Epithelial cell of esophagus (primary cell): Measurements from ENCODE around the gene STK38L.

Source experiments
- DNase-seq: peaks from one replicate; pipeline ENCODE4 v3.0.0; 2010; ENCODE audit warnings: low read depth
- H3K4me3 ChIP-seq: 2 replicates; pipeline ENCODE4 v1.5.1; 2011; ENCODE audit warnings: mild to moderate bottlenecking, low read length, control low read depth
- CTCF ChIP-seq: IDR thresholded peaks from 2 replicates; pipeline ENCODE4 v1.5.1; 2011; ENCODE audit warnings: low read depth, mild to moderate bottlenecking, low read length, control low read depth, inconsistent platforms; ENCODE audit not compliant: insufficient read depth; ENCODE audit errors: missing control alignments

STK38L gene

GRCh38 chr12:27276275-27276674, 32.2 kb downstream of the STK38L start:
- no peak for TF ChIP-seq CTCF
- no peak for DNase-seq
- no peak overlapping the region for H3K4me3 ChIP-seq

- H3K4me3 ChIP-seq: no peak overlapping the region
- DNase-seq: no peak
- no peak for TF ChIP-seq CTCF
Observed at GRCh38 chr12:27277846-27278260, 33.8 kb downstream of the STK38L start.

- DNase-seq: no peak
- no peak overlapping the region for H3K4me3 ChIP-seq
- no peak for TF ChIP-seq CTCF
Observed at GRCh38 chr12:27279826-27280225, 35.7 kb downstream of the STK38L start.

GRCh38 chr12:27280412-27280811, 36.3 kb downstream of the STK38L start:
- no peak for DNase-seq
- TF ChIP-seq CTCF: no peak
- no peak overlapping the region for H3K4me3 ChIP-seq

- H3K4me3 ChIP-seq: no peak overlapping the region
- DNase-seq: no peak
- no peak for TF ChIP-seq CTCF
Observed at GRCh38 chr12:27282754-27283153, 38.7 kb downstream of the STK38L start.

GRCh38 chr12:27284021-27284420, 39.9 kb downstream of the STK38L start:
- TF ChIP-seq CTCF: no peak
- no peak overlapping the region for H3K4me3 ChIP-seq
- DNase-seq: no peak

GRCh38 chr12:27284751-27285150, 40.7 kb downstream of the STK38L start:
- no peak for TF ChIP-seq CTCF
- no peak overlapping the region for H3K4me3 ChIP-seq
- no peak for DNase-seq
